ENCODE data around the gene PDZRN3. TPM values are rescaled to one million over a fixed set of nuclear protein-coding genes. Genes with fewer than 3 reads are reported as not detected.
A peak's percentile ranks its signal among the peaks of the same experiment; 100 is the strongest.

The PDZRN3 gene
- total and polyA plus RNA-seq, 2 of the 13 experiments (the other 11 are each of a cell fraction or from before 2014, with no cell fraction given) = not detected

GRCh38 chr3:73399666-73400253 is 225.0 kb downstream of the PDZRN3 start (continued):
- TF ChIP-seq PATZ1 (CRISPR knock-in tag; IDR thresholded peaks at IDR 0.05) = no peak
- TF ChIP-seq NCOA1 (CRISPR knock-in tag; IDR thresholded peaks at IDR 0.05) = no peak
- TF ChIP-seq ZNF12 (CRISPR knock-in tag; IDR thresholded peaks at IDR 0.05) = no peak
- TF ChIP-seq SP2 (CRISPR knock-in tag; IDR thresholded peaks at IDR 0.05) = no peak
- TF ChIP-seq TEF (CRISPR knock-in tag; IDR thresholded peaks at IDR 0.05) = no peak
- TF ChIP-seq KLF9 (CRISPR knock-in tag; IDR thresholded peaks at IDR 0.05; ENCODE audit: low read depth) = no peak
- TF ChIP-seq ELF4 (CRISPR knock-in tag; IDR thresholded peaks at IDR 0.05; ENCODE audit: borderline replicate concordance) = no peak
- no peak for TF ChIP-seq ZNF292 (CRISPR knock-in tag; IDR thresholded peaks at IDR 0.05; ENCODE audit: borderline replicate concordance, low read depth)
- TF ChIP-seq U2AF2 (IDR thresholded peaks at IDR 0.05; ENCODE audit: low read depth, low read length) = no peak

GRCh38 chr3:73399106-73399505 is 225.6 kb downstream of the PDZRN3 start:
- Histone ChIP-seq H2AFZ (ENCODE audit: low read length) (no peak overlapping the region), H3K4me1 (ENCODE audit: insufficient read depth, low read length) (no peaks in the 10 kb centered on the region), H3K4me2 (ENCODE audit: low read depth, low read length) (no peak overlapping the region), H3K27me3 (ENCODE audit: control insufficient read depth in 1 of 2, insufficient read depth in 2 of 2, low read length in 2 of 2) (no peaks in the 10 kb centered on the region), H3K27ac (ENCODE audit: extremely low read length, insufficient read depth, low read length) (no peak overlapping the region), H4K20me1 (ENCODE audit: insufficient read depth, low read length) (no peaks in the 10 kb centered on the region), H3K9ac (ENCODE audit: insufficient read depth, low read depth, low read length) (no peak overlapping the region), H3K4me3 (replicated peaks in 1 of 3; ENCODE audit: insufficient read depth in 1 of 3, low read depth in 2 of 3, low read length in 3 of 3) (no peak overlapping the region), H3K9me3 (ENCODE audit: low read length) (no peaks in the 10 kb centered on the region), H3K79me2 (ENCODE audit: insufficient read depth, low read length) (no peaks in the 10 kb centered on the region), H3K36me3 (replicated peaks in 1 of 2; ENCODE audit: control insufficient read depth in 1 of 2, insufficient read depth in 2 of 2, low read length in 2 of 2) (no peaks in the 10 kb centered on the region)
- in situ Hi-C loops (cut with HindIII; ENCODE audit: extremely low pct_ligation_motif_present, low pct_unique_long_range_greater_than_20kb) (no loop called here), intact Hi-C loops (cut with micrococcal nuclease; ENCODE audit: unreplicated experiment) (no loop called here)
- POLR2A ChIA-PET = no interaction called here
- BruUV-seq (replicated peaks) = no TSS peak
- WGBS (ENCODE audit: low lambda C conversion rate) = 46% methylated on average over 3 of the region's 3 CpGs
- no peak for ATAC-seq
- DNase-seq (ENCODE audit: low spot score) = no peak
- TF ChIP-seq CEBPG (CRISPR knock-in tag; IDR thresholded peaks at IDR 0.05) = 0 out of 2 replicates have a peak, but pooled peaks have one; percentile 7
- TF ChIP-seq MAF1 (CRISPR knock-in tag; IDR thresholded peaks at IDR 0.05; ENCODE audit: borderline replicate concordance) = no peak
- peak; percentile 62; the same call in 1 of the 2 replicates for TF ChIP-seq CEBPB (IDR thresholded peaks at IDR 0.05; ENCODE audit: borderline replicate concordance, low read depth, low read length)
- no peak for TF ChIP-seq KDM6A (CRISPR knock-in tag; IDR thresholded peaks at IDR 0.05; ENCODE audit: low read depth)
- FAIRE-seq = no peak
- CTCF ChIA-PET (ENCODE audit: low intra/inter-chr PET ratio, low total read pairs) = no interaction called here

Data from HepG2 (cell line).